ENCODE measurements around the gene ABLIM1.

DNA sequence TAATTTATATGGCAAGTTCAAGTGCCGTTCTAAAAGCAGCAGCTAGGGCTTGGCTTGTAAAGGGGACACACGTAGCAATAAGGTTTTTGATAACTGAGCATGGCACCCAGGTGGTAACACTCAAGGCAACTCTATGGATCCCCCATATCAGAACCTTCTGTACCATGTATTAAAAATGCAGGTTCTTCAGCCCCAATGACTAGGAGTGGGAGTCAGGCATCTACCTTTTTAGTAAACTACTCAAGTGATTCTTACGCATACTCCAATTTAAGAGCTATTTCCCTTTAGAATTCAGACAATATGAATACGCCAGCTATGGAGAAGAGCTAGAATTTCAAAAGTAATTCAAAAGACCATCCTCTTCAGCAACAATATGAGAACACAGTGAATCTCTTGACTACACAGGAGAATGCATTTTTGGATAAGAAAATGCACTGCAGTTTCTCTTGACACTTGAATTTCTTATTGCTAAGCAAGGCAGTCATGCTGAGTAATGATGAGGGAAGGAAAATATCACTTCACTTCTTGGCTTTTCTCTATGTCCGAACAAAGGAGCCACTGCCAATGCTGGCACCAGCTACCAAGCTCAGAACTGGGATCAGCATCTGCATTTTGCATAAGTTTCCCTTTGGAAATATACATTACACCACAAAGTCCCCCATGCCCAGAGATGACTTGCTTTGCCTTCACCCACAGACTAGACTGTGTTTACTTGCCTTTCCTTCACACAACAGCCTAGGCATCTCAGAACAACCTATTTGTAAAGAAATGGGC lies 53.5 kb downstream of the ABLIM1 start:
- TF ChIP-seq, protein P1, sequence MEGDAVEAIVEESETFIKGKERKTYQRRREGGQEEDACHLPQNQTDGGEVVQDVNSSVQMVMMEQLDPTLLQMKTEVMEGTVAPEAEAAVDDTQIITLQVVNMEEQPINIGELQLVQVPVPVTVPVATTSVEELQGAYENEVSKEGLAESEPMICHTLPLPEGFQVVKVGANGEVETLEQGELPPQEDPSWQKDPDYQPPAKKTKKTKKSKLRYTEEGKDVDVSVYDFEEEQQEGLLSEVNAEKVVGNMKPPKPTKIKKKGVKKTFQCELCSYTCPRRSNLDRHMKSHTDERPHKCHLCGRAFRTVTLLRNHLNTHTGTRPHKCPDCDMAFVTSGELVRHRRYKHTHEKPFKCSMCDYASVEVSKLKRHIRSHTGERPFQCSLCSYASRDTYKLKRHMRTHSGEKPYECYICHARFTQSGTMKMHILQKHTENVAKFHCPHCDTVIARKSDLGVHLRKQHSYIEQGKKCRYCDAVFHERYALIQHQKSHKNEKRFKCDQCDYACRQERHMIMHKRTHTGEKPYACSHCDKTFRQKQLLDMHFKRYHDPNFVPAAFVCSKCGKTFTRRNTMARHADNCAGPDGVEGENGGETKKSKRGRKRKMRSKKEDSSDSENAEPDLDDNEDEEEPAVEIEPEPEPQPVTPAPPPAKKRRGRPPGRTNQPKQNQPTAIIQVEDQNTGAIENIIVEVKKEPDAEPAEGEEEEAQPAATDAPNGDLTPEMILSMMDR (IDR thresholded peaks at IDR 0.05), result peak in 1 of 6 experiments; percentile 8
- TF ChIP-seq POLR2A (IDR thresholded peaks at IDR 0.05), result no peak
